Hepatocyte (in vitro differentiated cells): Measurements from ENCODE around the gene TMEM237. TPM values are rescaled to one million over a fixed set of nuclear protein-coding genes. Genes with fewer than 3 reads are reported as not detected.

Experiments used
- DNase-seq: peaks from one replicate; pipeline ENCODE4 v3.0.0-alpha.2; 2016; ENCODE audit warnings: low spot score
- H2AFZ ChIP-seq: fragments of 200-600 bp; sonication (generic); 2 replicates; pipeline ENCODE4 v1.6.0; 2016; ENCODE audit warnings: antibody characterized with exemption, mild to moderate bottlenecking
- H3K27ac ChIP-seq: fragments of 200-600 bp; sonication (generic); 2 replicates; pipeline ENCODE4 v1.5.1; 2016; ENCODE audit warnings: mild to moderate bottlenecking
- H3K27me3 ChIP-seq: fragments of 200-600 bp; sonication (generic); 2 replicates; pipeline ENCODE4 v1.6.1; 2016
- H3K36me3 ChIP-seq: fragments of 200-600 bp; sonication (generic); replicated peaks from 2 replicates; pipeline ENCODE4 v1.5.1; 2016; ENCODE audit warnings: low read depth; ENCODE audit not compliant: insufficient read depth
- H3K4me1 ChIP-seq: fragments of 200-600 bp; sonication (generic); 2 replicates; pipeline ENCODE4 v1.5.1; 2016; ENCODE audit warnings: mild to moderate bottlenecking, moderate library complexity; ENCODE audit not compliant: insufficient read depth
- H3K4me2 ChIP-seq: fragments of 200-600 bp; sonication (generic); 2 replicates; pipeline ENCODE4 v1.6.0; 2016
- H3K4me3 ChIP-seq: fragments of 200-600 bp; sonication (generic); 2 replicates; pipeline ENCODE4 v1.5.1; 2016; ENCODE audit warnings: mild to moderate bottlenecking
- H3K79me2 ChIP-seq: fragments of 200-600 bp; sonication (generic); 2 replicates; pipeline ENCODE4 v1.6.0; 2017; ENCODE audit warnings: mild to moderate bottlenecking
- H3K9me2 ChIP-seq: fragments of 200-600 bp; sonication (generic); replicated peaks from 2 replicates; pipeline ENCODE4 v1.6.0; 2017; ENCODE audit warnings: mild to moderate bottlenecking; ENCODE audit not compliant: insufficient read depth
- H3K9me3 ChIP-seq: fragments of 200-600 bp; sonication (generic); 2 replicates; pipeline ENCODE4 v1.5.1; 2016; ENCODE audit warnings: low read depth, mild to moderate bottlenecking
- H4K20me1 ChIP-seq: fragments of 200-600 bp; sonication (generic); 2 replicates; pipeline ENCODE4 v1.6.0; 2016; ENCODE audit warnings: mild to moderate bottlenecking; ENCODE audit not compliant: insufficient read depth, poor library complexity, severe bottlenecking
- CTCF ChIP-seq: fragments of 200-600 bp; sonication (generic); IDR thresholded peaks from 2 replicates; pipeline ENCODE4 v1.5.1; 2016; ENCODE audit warnings: antibody characterized with exemption, mild to moderate bottlenecking; ENCODE audit not compliant: poor library complexity
- EZH2 ChIP-seq: fragments of 200-600 bp; sonication (generic); IDR thresholded peaks from 2 replicates; pipeline ENCODE4 v1.6.1; 2016; ENCODE audit warnings: antibody characterized with exemption, mild to moderate bottlenecking, borderline replicate concordance
- EZH2phosphoT487 ChIP-seq: fragments of 200-600 bp; sonication (generic); IDR thresholded peaks from one replicate; pipeline ENCODE4 v1.6.1; 2018; ENCODE audit warnings: antibody characterized with exemption, mild to moderate bottlenecking, low read depth, moderate library complexity; ENCODE audit not compliant: unreplicated experiment, severe bottlenecking
- WGBS: methylation state at CpG from one replicate; pipeline ENCODE4 v1.1.6; 2016; ENCODE audit warnings: low lambda C conversion rate; ENCODE audit errors: missing lambda C conversion rate; 5-methylcytosine and 5-hydroxymethylcytosine counted together
- polyA plus RNA-seq: library from polyadenylated mRNA; unstranded; fragments of >200 nt; fragmentation: Nextera tagmentation; extraction: Ambion mirVana; gene quantifications from 2 replicates; pipeline ENCODE4 v1.2.1, GENCODE V29; 2016
- total RNA-seq: library from RNA; depleted of rRNA; stranded (reverse); fragments of >200 nt; gene quantifications from 2 replicates; pipeline ENCODE4 v1.2.3, GENCODE V29; 2014

The TMEM237 gene
- total and polyA plus RNA-seq, 2 experiments from 2014 or later: 26.9 to 33.6 TPM

- Histone ChIP-seq H2AFZ (no peak overlapping the region), H3K36me3 (no peaks in the 10 kb centered on the region), H4K20me1 (no peaks in the 10 kb centered on the region), H3K9me2 (no peaks in the 10 kb centered on the region), H3K4me2 (no peak overlapping the region), H3K4me1 (no peaks in the 10 kb centered on the region), H3K79me2 (no peaks in the 10 kb centered on the region), H3K27ac (no peak overlapping the region), H3K4me3 (no peak overlapping the region), H3K27me3 (no peaks in the 10 kb centered on the region), H3K9me3 (no peaks in the 10 kb centered on the region)
- WGBS: 82% methylated on average over 2 of the region's 2 CpGs
- DNase-seq: no peak
- TF ChIP-seq EZH2: no peak
- no peak for TF ChIP-seq EZH2phosphoT487
- no peak for TF ChIP-seq CTCF
These were observed 14.8 kb downstream of the TMEM237 start for GRCh38 chr2:201628545-201628944.

GRCh38 chr2:201622306-201622970, 20.9 kb downstream of the TMEM237 start:
- Histone ChIP-seq H3K79me2 (no peaks in the 10 kb centered on the region), H3K4me3 (no peak overlapping the region), H4K20me1 (no peaks in the 10 kb centered on the region), H3K4me1 (no peaks in the 10 kb centered on the region), H3K27ac (no peak overlapping the region), H3K9me3 (no peaks in the 10 kb centered on the region), H3K27me3 (no peaks in the 10 kb centered on the region), H2AFZ (no peak overlapping the region), H3K9me2 (no peaks in the 10 kb centered on the region), H3K36me3 (no peaks in the 10 kb centered on the region), H3K4me2 (no peak overlapping the region)
- WGBS: 56% methylated on average over 5 of the region's 5 CpGs
- TF ChIP-seq EZH2 (no peak), CTCF (no peak), EZH2phosphoT487 (no peak)
- no peak for DNase-seq

- H3K36me3 ChIP-seq: no peaks in the 10 kb centered on the region
- no peak for DNase-seq
- no peak overlapping the region for H2AFZ ChIP-seq
- no peaks in the 10 kb centered on the region for H3K79me2 ChIP-seq
- WGBS: 85% methylated on average over 4 of the region's 4 CpGs
- no peaks in the 10 kb centered on the region for H3K27me3 ChIP-seq
- H3K4me2 ChIP-seq: no peak overlapping the region
- H3K9me3 ChIP-seq: no peaks in the 10 kb centered on the region
- H3K4me1 ChIP-seq: no peaks in the 10 kb centered on the region
- no peak overlapping the region for H3K4me3 ChIP-seq
- no peaks in the 10 kb centered on the region for H3K9me2 ChIP-seq
- H4K20me1 ChIP-seq: no peaks in the 10 kb centered on the region
- no peak overlapping the region for H3K27ac ChIP-seq
- TF ChIP-seq EZH2: no peak
These were observed 21.9 kb downstream of the TMEM237 start for GRCh38 chr2:201621293-201621999.
